Measurements from ENCODE around the gene MALSU1. TPM values are rescaled to one million over a fixed set of nuclear protein-coding genes. Genes with fewer than 3 reads are reported as not detected.

MALSU1 gene
- total and polyA plus RNA-seq, 2 of the 13 experiments (the other 11 are each of a cell fraction or from before 2014, with no cell fraction given) = 72.0 to 141 TPM

- TF ChIP-seq, protein P1, sequence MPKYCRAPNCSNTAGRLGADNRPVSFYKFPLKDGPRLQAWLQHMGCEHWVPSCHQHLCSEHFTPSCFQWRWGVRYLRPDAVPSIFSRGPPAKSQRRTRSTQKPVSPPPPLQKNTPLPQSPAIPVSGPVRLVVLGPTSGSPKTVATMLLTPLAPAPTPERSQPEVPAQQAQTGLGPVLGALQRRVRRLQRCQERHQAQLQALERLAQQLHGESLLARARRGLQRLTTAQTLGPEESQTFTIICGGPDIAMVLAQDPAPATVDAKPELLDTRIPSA (CRISPR knock-in tag; IDR thresholded peaks at IDR 0.05; ENCODE audit: borderline replicate concordance) = no peak
- TF ChIP-seq ATF1 (CRISPR knock-in tag; IDR thresholded peaks at IDR 0.05) (no peak), ZNF335 (CRISPR knock-in tag; IDR thresholded peaks at IDR 0.05) (no peak), ZNF776 (CRISPR knock-in tag; IDR thresholded peaks at IDR 0.05) (no peak), MTERF4 (CRISPR knock-in tag; IDR thresholded peaks at IDR 0.05) (no peak), YEATS4 (CRISPR knock-in tag; IDR thresholded peaks at IDR 0.05; ENCODE audit: borderline replicate concordance) (peak; percentile 74), PHB2 (IDR thresholded peaks at IDR 0.05; ENCODE audit: partially characterized antibody) (no peak), MLLT10 (CRISPR knock-in tag; IDR thresholded peaks at IDR 0.05) (no peak), ZNF512B (CRISPR knock-in tag; IDR thresholded peaks at IDR 0.05; ENCODE audit: borderline replicate concordance) (peak; percentile 79; the same call in 1 of the 2 replicates), ZNF740 (CRISPR knock-in tag; IDR thresholded peaks at IDR 0.05) (peak; percentile 24; the same call in 1 of the 2 replicates), SRSF4 (IDR thresholded peaks at IDR 0.05; ENCODE audit: low read depth, low read length, poor library complexity, severe bottlenecking) (no peak), PTBP1 (IDR thresholded peaks at IDR 0.05; ENCODE audit: low read depth, low read length, poor library complexity, severe bottlenecking) (no peak), KDM5B (CRISPR knock-in tag; IDR thresholded peaks at IDR 0.05; ENCODE audit: borderline replicate concordance) (peak; percentile 49; the same call in 1 of the 2 replicates), ZNF816 (CRISPR knock-in tag; IDR thresholded peaks at IDR 0.05; ENCODE audit: borderline replicate concordance) (no peak; the same call in 1 of the 2 replicates), ZNF296 (CRISPR knock-in tag; conservative IDR thresholded peaks at IDR 0.05) (no peak)
- TF ChIP-seq, protein P2, sequence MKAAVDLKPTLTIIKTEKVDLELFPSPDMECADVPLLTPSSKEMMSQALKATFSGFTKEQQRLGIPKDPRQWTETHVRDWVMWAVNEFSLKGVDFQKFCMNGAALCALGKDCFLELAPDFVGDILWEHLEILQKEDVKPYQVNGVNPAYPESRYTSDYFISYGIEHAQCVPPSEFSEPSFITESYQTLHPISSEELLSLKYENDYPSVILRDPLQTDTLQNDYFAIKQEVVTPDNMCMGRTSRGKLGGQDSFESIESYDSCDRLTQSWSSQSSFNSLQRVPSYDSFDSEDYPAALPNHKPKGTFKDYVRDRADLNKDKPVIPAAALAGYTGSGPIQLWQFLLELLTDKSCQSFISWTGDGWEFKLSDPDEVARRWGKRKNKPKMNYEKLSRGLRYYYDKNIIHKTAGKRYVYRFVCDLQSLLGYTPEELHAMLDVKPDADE (CRISPR knock-in tag; IDR thresholded peaks at IDR 0.05) = no peak
- TF ChIP-seq, protein P3, sequence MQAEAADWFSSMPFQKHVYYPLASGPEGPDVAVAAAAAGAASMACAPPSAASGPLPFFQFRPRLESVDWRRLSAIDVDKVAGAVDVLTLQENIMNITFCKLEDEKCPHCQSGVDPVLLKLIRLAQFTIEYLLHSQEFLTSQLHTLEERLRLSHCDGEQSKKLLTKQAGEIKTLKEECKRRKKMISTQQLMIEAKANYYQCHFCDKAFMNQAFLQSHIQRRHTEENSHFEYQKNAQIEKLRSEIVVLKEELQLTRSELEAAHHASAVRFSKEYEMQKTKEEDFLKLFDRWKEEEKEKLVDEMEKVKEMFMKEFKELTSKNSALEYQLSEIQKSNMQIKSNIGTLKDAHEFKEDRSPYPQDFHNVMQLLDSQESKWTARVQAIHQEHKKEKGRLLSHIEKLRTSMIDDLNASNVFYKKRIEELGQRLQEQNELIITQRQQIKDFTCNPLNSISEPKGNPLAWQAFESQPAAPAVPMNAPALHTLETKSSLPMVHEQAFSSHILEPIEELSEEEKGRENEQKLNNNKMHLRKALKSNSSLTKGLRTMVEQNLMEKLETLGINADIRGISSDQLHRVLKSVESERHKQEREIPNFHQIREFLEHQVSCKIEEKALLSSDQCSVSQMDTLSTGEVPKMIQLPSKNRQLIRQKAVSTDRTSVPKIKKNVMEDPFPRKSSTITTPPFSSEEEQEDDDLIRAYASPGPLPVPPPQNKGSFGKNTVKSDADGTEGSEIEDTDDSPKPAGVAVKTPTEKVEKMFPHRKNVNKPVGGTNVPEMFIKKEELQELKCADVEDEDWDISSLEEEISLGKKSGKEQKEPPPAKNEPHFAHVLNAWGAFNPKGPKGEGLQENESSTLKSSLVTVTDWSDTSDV (CRISPR knock-in tag; IDR thresholded peaks at IDR 0.05) = no peak
- TF ChIP-seq, protein P4, sequence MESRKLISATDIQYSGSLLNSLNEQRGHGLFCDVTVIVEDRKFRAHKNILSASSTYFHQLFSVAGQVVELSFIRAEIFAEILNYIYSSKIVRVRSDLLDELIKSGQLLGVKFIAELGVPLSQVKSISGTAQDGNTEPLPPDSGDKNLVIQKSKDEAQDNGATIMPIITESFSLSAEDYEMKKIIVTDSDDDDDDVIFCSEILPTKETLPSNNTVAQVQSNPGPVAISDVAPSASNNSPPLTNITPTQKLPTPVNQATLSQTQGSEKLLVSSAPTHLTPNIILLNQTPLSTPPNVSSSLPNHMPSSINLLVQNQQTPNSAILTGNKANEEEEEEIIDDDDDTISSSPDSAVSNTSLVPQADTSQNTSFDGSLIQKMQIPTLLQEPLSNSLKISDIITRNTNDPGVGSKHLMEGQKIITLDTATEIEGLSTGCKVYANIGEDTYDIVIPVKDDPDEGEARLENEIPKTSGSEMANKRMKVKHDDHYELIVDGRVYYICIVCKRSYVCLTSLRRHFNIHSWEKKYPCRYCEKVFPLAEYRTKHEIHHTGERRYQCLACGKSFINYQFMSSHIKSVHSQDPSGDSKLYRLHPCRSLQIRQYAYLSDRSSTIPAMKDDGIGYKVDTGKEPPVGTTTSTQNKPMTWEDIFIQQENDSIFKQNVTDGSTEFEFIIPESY (CRISPR knock-in tag; IDR thresholded peaks at IDR 0.05) = peak; percentile 14; the same call in 1 of the 2 replicates
These were observed 5.6 kb upstream of the MALSU1 start (continued) for GRCh38 chr7:23293500-23294073.
